Measurements from ENCODE around the gene RXRG. TPM values are rescaled to one million over a fixed set of nuclear protein-coding genes. Genes with fewer than 3 reads are reported as not detected.

The RXRG gene
- total and polyA plus RNA-seq, 2 of the 8 experiments (the other 6 are each of a cell fraction or from before 2014, with no cell fraction given) = not detected

DNA sequence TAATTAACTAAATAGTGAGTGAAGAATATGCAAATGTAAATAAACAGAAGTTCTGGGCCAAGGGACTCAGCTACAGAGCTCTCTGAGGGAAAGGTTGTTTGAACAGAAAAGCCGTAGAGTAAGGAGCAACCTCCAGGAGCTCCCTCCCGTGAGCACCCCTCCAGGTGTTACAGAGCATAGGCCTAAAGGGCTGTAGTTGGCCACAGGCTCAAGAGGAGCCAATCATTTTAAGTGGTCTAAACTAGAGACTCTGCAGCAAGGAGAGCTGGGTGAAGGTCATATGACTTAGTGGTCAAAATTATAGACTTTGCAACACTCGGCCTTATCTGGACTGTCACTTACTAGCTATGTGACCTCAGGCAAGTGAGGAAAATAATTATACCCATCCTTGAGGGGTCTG is 19.1 kb upstream of the RXRG start:
- H2BK20ac ChIP-seq (ENCODE audit: low read length) = no peak overlapping the region
- H3K79me1 ChIP-seq (ENCODE audit: low read depth, low read length) = no peaks in the 10 kb centered on the region
- no peak overlapping the region for H3K56ac ChIP-seq (replicated peaks; ENCODE audit: insufficient read length, low read depth, low read length)
- CTCF ChIA-PET (ENCODE audit: partially characterized antibody) = interaction anchor here (0.8 to 1.7 kb wide), 5 partner anchors 9 to 312 kb away, joined by 3 to 4 read pairs (median 4); no protein-coding TSS in a partner anchor
- no peak overlapping the region for H3K14ac ChIP-seq (ENCODE audit: insufficient read length)
- H2AK5ac ChIP-seq (ENCODE audit: low read depth, low read length) = no peak overlapping the region
- H4K20me1 ChIP-seq (replicated peaks in 1 of 2; ENCODE audit: control insufficient read depth in 1 of 2, insufficient read depth in 2 of 2, low read length in 2 of 2) = no peaks in the 10 kb centered on the region
- no peak overlapping the region for H2BK120ac ChIP-seq (replicated peaks; ENCODE audit: low read depth, low read length)
- no peak overlapping the region for H4K8ac ChIP-seq (ENCODE audit: extremely low read depth, insufficient read depth, low read length)
- POLR2A ChIA-PET (ENCODE audit: partially characterized antibody) = no interaction called here
- no peaks in the 10 kb centered on the region for H3K9me3 ChIP-seq (ENCODE audit: insufficient read depth in 2 of 2, low read depth in 1 of 2, low read length in 1 of 2)
- H3K4me3 ChIP-seq (ENCODE audit: extremely low read depth in 1 of 4, insufficient read depth in 2 of 4, low read depth in 3 of 4, low read length in 4 of 4) = no peak overlapping the region
- H3K23me2 ChIP-seq (ENCODE audit: low read depth, low read length) = peaks cover 3% of the 10 kb centered on the region; the same call in 1 of the 2 replicates
- no peak for FAIRE-seq
- no peak overlapping the region for H2BK15ac ChIP-seq (ENCODE audit: low read length)
- H3K27ac ChIP-seq (ENCODE audit: low read depth, low read length) = no peak overlapping the region
- 77% methylated on average over 3 of the region's 3 CpGs; no CpG with 5 or more reads in 1 of the 2 experiments for WGBS, 2 experiments (ENCODE audit: extremely low coverage in 1 of 2, insufficient coverage in 1 of 2, insufficient read length in 1 of 2, insufficient replicate concordance in 2 of 2, low coverage in 1 of 2, low lambda C conversion rate in 2 of 2, missing lambda C conversion rate in 1 of 2)
- no peak for DNase-seq (ENCODE audit: low read depth in 1 of 2, low spot score in 2 of 2)
- H4K5ac ChIP-seq (ENCODE audit: insufficient read length, low read depth, low read length) = no peak overlapping the region
- H3K4me2 ChIP-seq (ENCODE audit: insufficient read depth in 1 of 2, low read depth in 2 of 2, low read length in 2 of 2) = no peak overlapping the region
- H3K9ac ChIP-seq (replicated peaks in 1 of 4; ENCODE audit: extremely low read depth in 1 of 4, low read depth in 3 of 4, low read length in 3 of 4) = no peak overlapping the region
- no peak overlapping the region for H2AFZ ChIP-seq (ENCODE audit: low read length)
- H3K36me3 ChIP-seq (ENCODE audit: control insufficient read depth in 2 of 4, insufficient read depth in 4 of 4, low read length in 3 of 4) = no peaks in the 10 kb centered on the region
- H3K4ac ChIP-seq (replicated peaks; ENCODE audit: insufficient read length, low read depth, low read length) = no peak overlapping the region
- no peaks in the 10 kb centered on the region for H3K79me2 ChIP-seq (ENCODE audit: control insufficient read depth in 1 of 2, insufficient read depth in 2 of 2, low read length in 2 of 2)
- no peaks in the 10 kb centered on the region; a peak in 1 of 7 replicates for H3K27me3 ChIP-seq (replicated peaks in 1 of 4; ENCODE audit: control insufficient read depth in 3 of 4, extremely low read depth in 1 of 4, insufficient read depth in 3 of 4, low read length in 3 of 4)
- peaks cover 2 to 15% (median 5%) of the 10 kb centered on the region in 4 experiments; a peak in 5 of 7 replicates for H3K4me1 ChIP-seq (replicated peaks in 1 of 4; ENCODE audit: control insufficient read depth in 3 of 4, insufficient read depth in 4 of 4, low read length in 3 of 4)
- no peak overlapping the region for H2BK12ac ChIP-seq (ENCODE audit: low read depth, low read length)
- H3K23ac ChIP-seq (ENCODE audit: insufficient read length) = no peak overlapping the region
- no peak overlapping the region for H4K91ac ChIP-seq (replicated peaks; ENCODE audit: insufficient read length, low read length)
- no peak overlapping the region for H3K18ac ChIP-seq (ENCODE audit: extremely low read depth, low read length)
- no peak overlapping the region for H2BK5ac ChIP-seq (ENCODE audit: low read depth, low read length)
- TF ChIP-seq KDM5A (IDR thresholded peaks at IDR 0.05; ENCODE audit: low read length) = no peak
- no peak for TF ChIP-seq RBBP5 (IDR thresholded peaks at IDR 0.05; ENCODE audit: borderline replicate concordance, low read depth, low read length)
- TF ChIP-seq, protein P1, sequence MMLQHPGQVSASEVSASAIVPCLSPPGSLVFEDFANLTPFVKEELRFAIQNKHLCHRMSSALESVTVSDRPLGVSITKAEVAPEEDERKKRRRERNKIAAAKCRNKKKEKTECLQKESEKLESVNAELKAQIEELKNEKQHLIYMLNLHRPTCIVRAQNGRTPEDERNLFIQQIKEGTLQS (IDR thresholded peaks at IDR 0.05; ENCODE audit: insufficient read depth, low read depth, low read length) = no peak
- TF ChIP-seq HDAC6 (IDR thresholded peaks at IDR 0.05; ENCODE audit: low read depth, low read length) = no peak
- no peak for TF ChIP-seq SIN3A (conservative IDR thresholded peaks at IDR 0.05 in 1 of 2, IDR thresholded peaks at IDR 0.05 in 1 of 2; ENCODE audit: low read depth in 1 of 2, low read length in 2 of 2)
- no peak for TF ChIP-seq SIX5 (IDR thresholded peaks at IDR 0.05; ENCODE audit: low read depth, low read length)
- no peak for TF ChIP-seq CHD2 (IDR thresholded peaks at IDR 0.05; ENCODE audit: low read length)
- TF ChIP-seq, protein P2, sequence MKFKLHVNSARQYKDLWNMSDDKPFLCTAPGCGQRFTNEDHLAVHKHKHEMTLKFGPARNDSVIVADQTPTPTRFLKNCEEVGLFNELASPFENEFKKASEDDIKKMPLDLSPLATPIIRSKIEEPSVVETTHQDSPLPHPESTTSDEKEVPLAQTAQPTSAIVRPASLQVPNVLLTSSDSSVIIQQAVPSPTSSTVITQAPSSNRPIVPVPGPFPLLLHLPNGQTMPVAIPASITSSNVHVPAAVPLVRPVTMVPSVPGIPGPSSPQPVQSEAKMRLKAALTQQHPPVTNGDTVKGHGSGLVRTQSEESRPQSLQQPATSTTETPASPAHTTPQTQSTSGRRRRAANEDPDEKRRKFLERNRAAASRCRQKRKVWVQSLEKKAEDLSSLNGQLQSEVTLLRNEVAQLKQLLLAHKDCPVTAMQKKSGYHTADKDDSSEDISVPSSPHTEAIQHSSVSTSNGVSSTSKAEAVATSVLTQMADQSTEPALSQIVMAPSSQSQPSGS (IDR thresholded peaks at IDR 0.05; ENCODE audit: low read length) = no peak
- no peak for TF ChIP-seq CHD1 (IDR thresholded peaks at IDR 0.05; ENCODE audit: low read depth, low read length)
- no peak for TF ChIP-seq NANOG (IDR thresholded peaks at IDR 0.05; ENCODE audit: insufficient read depth, low read depth, low read length, poor library complexity, severe bottlenecking)
